Stimulated activated CD8-positive, alpha-beta memory T cell treated with anti-CD3 and anti-CD28 coated beads, Interleukin-15, amount 100 ng/mL, for 4 hours (primary cell): Measurements from ENCODE around the gene MAFG.
A peak's percentile ranks its signal among the peaks of the same experiment; 100 is the strongest.

Experiments used
- DNase-seq, 2 donors: peaks; one replicate each; pipeline ENCODE4 v3.0.0-alpha.2; 2020; ENCODE audit warnings: low read depth in 2 of 2

Gene MAFG

GRCh38 chr17:81898029-81898866, 29.3 kb downstream of the MAFG start:
- no peak for DNase-seq

- no peak for DNase-seq
Measured at GRCh38 chr17:81895400-81895799, 32.1 kb downstream of the MAFG start.

GRCh38 chr17:81891303-81891552, 36.3 kb downstream of the MAFG start:
- no peak for DNase-seq

- DNase-seq = no peak
Measured at GRCh38 chr17:81890447-81891302, 36.9 kb downstream of the MAFG start.

GRCh38 chr17:81889602-81890001, 37.9 kb downstream of the MAFG start:
- DNase-seq = no peak

- no peak for DNase-seq
Measured at GRCh38 chr17:81888988-81889595, 38.4 kb downstream of the MAFG start.

- no peak for DNase-seq
Measured at GRCh38 chr17:81888105-81888987, 39.2 kb downstream of the MAFG start.

- no peak for DNase-seq
Measured at GRCh38 chr17:81885869-81886548, 41.5 kb downstream of the MAFG start.

- no peak for DNase-seq
Measured at GRCh38 chr17:81885454-81885853, 42.1 kb downstream of the MAFG start.

GRCh38 chr17:81884968-81885367, 42.6 kb downstream of the MAFG start:
- no peak for DNase-seq

- no peak for DNase-seq
Measured at GRCh38 chr17:81884520-81884919, 43.0 kb downstream of the MAFG start.

GRCh38 chr17:81879121-81879520, 48.4 kb downstream of the MAFG start:
- no peak for DNase-seq

GRCh38 chr17:81878294-81878693, 49.2 kb downstream of the MAFG start:
- no peak for DNase-seq

- DNase-seq = no peak
Measured at GRCh38 chr17:81877569-81877968, 50.0 kb downstream of the MAFG start.

GRCh38 chr17:81871387-81872230, 55.9 kb downstream of the MAFG start:
- DNase-seq = peak; percentile 92 to 95

GRCh38 chr17:81870981-81871386, 56.6 kb downstream of the MAFG start, which contains the start of gene ARHGDIA:
Gene ARHGDIA, minus strand, starts transcription at chr17:81871337. Its CDS starts 1,407 bp downstream, at chr17:81869930.
- DNase-seq = no peak

GRCh38 chr17:81870131-81870980, 57.2 kb downstream of the MAFG start:
- DNase-seq = no peak

GRCh38 chr17:81869221-81870130, 58.1 kb downstream of the MAFG start:
- no peak for DNase-seq
